ENCODE results near the gene NUP37. TPM values are rescaled to one million over a fixed set of nuclear protein-coding genes. Genes with fewer than 3 reads are reported as not detected.

NUP37 gene
- total RNA-seq, 1 donor from 2014 or later: 44.9 TPM

GRCh38 chr12:102051431-102051965, 68.4 kb downstream of the NUP37 start:
- Mint-ChIP-seq H3K4me1 (no peaks in the 10 kb centered on the region), H3K9me3 (no peaks in the 10 kb centered on the region), H3K27ac (ENCODE audit: unreplicated experiment) (no peak overlapping the region), H3K27me3 (ENCODE audit: low read depth) (no peaks in the 10 kb centered on the region), H3K36me3 (ENCODE audit: low read depth) (peaks cover 9% of the 10 kb centered on the region), H3K4me3 (no peak overlapping the region)
- TF ChIP-seq CTCF (conservative IDR thresholded peaks at IDR 0.05): no peak
- no peak for DNase-seq (ENCODE audit: low read depth, low spot score)

- no peaks in the 10 kb centered on the region for H3K4me1 Mint-ChIP-seq
- H3K4me3 Mint-ChIP-seq: no peak overlapping the region
- no peak for DNase-seq (ENCODE audit: low read depth, low spot score)
- no peaks in the 10 kb centered on the region for H3K9me3 Mint-ChIP-seq
- no peak overlapping the region for H3K27ac Mint-ChIP-seq (ENCODE audit: unreplicated experiment)
- TF ChIP-seq CTCF (conservative IDR thresholded peaks at IDR 0.05): no peak
- peaks cover 6% of the 10 kb centered on the region for H3K36me3 Mint-ChIP-seq (ENCODE audit: low read depth)
- no peaks in the 10 kb centered on the region for H3K27me3 Mint-ChIP-seq (ENCODE audit: low read depth)
These were observed 69.1 kb downstream of the NUP37 start for GRCh38 chr12:102050660-102051430.

GRCh38 chr12:102043928-102044327, 76.0 kb downstream of the NUP37 start:
- no peaks in the 10 kb centered on the region for H3K27me3 Mint-ChIP-seq (ENCODE audit: low read depth)
- no peak for TF ChIP-seq CTCF (conservative IDR thresholded peaks at IDR 0.05)
- H3K4me3 Mint-ChIP-seq: no peak overlapping the region
- H3K9me3 Mint-ChIP-seq: no peaks in the 10 kb centered on the region
- H3K27ac Mint-ChIP-seq (ENCODE audit: unreplicated experiment): no peak overlapping the region
- no peak for DNase-seq (ENCODE audit: low read depth, low spot score)
- no peaks in the 10 kb centered on the region for H3K36me3 Mint-ChIP-seq (ENCODE audit: low read depth)
- no peaks in the 10 kb centered on the region for H3K4me1 Mint-ChIP-seq

- H3K27me3 Mint-ChIP-seq (ENCODE audit: low read depth): no peaks in the 10 kb centered on the region
These were observed 85.7 kb downstream of the NUP37 start for GRCh38 chr12:102033991-102034745.

GRCh38 chr12:102031852-102032251, 88.1 kb downstream of the NUP37 start:
- no peak for TF ChIP-seq CTCF (conservative IDR thresholded peaks at IDR 0.05)
- H3K27ac Mint-ChIP-seq (ENCODE audit: unreplicated experiment): no peak overlapping the region
- H3K9me3 Mint-ChIP-seq: no peaks in the 10 kb centered on the region
- no peak for DNase-seq (ENCODE audit: low read depth, low spot score)
- H3K27me3 Mint-ChIP-seq (ENCODE audit: low read depth): no peaks in the 10 kb centered on the region
- H3K36me3 Mint-ChIP-seq (ENCODE audit: low read depth): no peaks in the 10 kb centered on the region
- H3K4me3 Mint-ChIP-seq: no peak overlapping the region
- H3K4me1 Mint-ChIP-seq: no peaks in the 10 kb centered on the region

More at GRCh38 chr12:102033991-102034745, 85.7 kb downstream of the NUP37 start:
- H3K9me3 Mint-ChIP-seq: no peaks in the 10 kb centered on the region
- H3K27ac Mint-ChIP-seq (ENCODE audit: unreplicated experiment): no peak overlapping the region
- no peak for DNase-seq (ENCODE audit: low read depth, low spot score)
- no peaks in the 10 kb centered on the region for H3K36me3 Mint-ChIP-seq (ENCODE audit: low read depth)
- no peaks in the 10 kb centered on the region for H3K4me1 Mint-ChIP-seq
- no peak for TF ChIP-seq CTCF (conservative IDR thresholded peaks at IDR 0.05)
- H3K4me3 Mint-ChIP-seq: no peak overlapping the region

Data from neural crest cell (in vitro differentiated cells).